CD4-positive, alpha-beta T cell treated with Interleukin-15 for 1 hour (primary cell): ENCODE measurements around the gene JMJD4.

ENCODE experiments used
- DNase-seq: peaks from one replicate; pipeline ENCODE4 v3.0.0-alpha.2; 2020

The JMJD4 gene, protein sequence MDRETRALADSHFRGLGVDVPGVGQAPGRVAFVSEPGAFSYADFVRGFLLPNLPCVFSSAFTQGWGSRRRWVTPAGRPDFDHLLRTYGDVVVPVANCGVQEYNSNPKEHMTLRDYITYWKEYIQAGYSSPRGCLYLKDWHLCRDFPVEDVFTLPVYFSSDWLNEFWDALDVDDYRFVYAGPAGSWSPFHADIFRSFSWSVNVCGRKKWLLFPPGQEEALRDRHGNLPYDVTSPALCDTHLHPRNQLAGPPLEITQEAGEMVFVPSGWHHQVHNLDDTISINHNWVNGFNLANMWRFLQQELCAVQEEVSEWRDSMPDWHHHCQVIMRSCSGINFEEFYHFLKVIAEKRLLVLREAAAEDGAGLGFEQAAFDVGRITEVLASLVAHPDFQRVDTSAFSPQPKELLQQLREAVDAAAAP

DNA sequence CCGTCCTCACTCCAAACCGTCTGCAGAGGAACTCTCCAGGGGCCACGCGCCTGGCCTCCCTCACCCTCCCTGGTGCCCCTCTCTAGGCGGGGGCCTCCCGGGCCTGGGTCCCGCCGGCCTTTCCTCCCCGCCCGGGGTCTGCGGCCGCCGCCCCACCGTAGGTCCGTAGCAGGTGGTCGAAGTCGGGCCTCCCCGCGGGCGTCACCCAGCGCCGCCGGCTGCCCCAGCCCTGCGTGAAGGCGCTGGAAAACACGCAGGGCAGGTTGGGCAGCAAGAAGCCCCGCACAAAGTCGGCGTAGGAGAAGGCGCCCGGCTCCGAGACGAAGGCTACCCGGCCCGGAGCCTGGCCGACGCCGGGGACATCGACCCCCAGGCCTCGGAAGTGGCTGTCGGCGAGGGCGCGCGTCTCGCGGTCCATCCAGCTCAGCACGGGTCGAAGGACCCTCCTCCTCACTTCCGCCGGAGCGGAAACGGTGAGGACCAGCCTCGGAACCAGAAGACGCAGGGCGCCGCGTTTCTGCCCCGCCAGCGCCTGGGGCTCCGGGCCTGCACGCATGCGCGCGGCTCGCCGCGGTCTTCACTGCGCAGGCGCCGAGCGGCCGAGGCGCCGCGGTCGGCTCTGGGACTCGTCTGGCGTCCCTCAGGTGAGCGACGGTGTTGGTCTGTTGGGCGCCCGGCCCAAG is at the start of gene JMJD4, which contains the start of gene SNAP47:
Gene JMJD4, minus strand, starts transcription at position 447 of the 683 bp plus-strand sequence. Its CDS starts 29 bp downstream, at position 418.
Gene SNAP47, plus strand, starts transcription at position 580 of the 683 bp plus-strand sequence. CDS start 12,302 bp downstream, outside the sequence.
- DNase-seq: peak; percentile 92

DNA sequence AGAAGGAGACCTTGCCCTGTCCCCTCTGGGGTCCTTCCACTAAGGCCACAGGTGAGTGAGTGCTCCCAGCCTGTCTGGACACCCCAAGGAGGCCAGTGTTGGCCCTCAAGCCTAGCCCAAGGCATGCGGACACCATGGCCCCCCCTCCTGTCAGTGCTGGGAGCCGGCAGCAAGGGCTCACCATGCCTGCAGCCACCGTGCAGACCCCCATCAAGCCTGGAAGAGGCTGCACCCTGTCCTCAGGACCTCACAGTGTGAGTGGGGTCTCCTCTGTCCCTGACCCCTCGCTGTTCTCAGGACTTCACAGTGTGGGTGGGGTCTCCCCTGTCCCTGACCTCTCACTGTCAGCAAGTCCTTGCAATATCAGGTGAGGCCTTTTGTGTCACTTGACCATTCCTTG is 47.1 kb upstream of the JMJD4 start:
- DNase-seq: peak; percentile 9

DNA sequence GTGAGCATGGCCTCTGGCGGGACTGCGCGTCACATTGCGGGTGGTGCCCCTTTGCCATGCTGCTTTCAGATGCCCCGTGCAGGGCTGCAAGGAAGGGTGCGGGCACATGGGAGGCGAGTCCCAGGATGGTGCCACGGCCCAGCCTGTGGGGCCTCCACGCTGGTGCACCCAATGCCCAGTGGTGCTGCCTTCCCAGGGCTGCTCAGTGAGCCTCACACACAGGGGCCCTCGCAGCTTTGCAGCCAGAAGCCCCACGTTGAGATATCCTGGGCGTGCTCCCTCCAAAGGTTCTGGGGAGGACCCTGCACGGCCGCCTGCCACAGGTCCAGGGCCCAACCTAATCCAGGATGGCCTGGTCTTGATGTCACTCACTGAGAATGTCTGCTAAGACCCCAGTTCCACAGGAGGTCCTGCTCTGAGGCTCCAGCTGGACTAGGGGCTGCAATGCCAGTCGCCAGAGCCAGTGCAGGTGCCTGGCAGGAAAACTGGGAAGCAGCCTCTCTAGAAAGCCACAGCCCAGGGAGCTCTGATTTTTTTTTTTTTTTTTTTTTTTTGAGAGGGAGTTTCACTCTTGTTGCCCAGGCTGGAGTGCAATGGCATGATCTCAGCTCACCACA is 46.3 kb upstream of the JMJD4 start:
- DNase-seq: peak; percentile 10

DNA sequence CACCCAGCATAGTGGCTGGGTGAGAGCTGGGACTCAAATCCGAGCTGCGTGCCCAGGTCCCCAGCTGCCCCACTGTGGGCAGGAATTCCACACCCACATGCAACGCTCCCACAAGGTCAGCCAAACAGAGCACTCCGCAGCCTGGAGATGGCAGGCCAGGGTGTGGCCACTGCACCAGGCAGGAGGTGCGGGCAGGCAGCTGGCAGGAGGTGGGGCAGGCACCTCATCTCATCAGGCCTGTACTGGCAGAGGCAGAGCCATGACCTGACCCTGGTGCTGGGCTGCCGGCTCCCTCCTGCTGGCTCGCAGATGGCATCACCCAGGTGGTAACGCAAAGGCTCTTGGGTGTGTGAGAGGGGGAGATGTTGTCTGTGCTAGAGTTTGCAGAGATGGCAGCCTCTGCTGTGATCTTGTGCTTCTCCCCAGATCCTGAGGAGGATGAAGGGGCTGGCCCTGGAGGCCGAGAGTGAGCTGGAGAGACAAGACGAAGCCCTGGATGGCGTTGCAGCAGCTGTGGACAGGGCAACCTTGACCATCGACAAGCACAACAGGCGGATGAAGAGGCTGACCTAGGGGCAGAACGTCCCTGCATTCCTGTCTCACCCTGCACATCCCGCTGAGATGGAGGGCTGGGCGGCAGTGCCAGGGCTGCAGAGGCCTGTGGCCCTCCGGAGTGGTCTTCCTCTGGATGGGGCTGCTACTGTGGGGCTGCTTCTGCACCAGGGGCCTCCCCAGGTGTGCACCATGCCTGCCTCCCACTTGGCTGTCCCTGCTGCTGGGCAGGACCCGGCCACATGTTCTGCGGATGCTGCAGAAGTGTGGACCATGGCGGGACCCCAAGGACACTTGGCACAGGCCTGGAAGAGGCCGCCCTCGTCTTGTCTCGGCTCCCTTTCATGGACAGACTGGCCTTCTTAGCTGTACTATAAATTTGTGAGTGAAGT is 45.3 kb upstream of the JMJD4 start:
- peak; percentile 13 for DNase-seq

DNA sequence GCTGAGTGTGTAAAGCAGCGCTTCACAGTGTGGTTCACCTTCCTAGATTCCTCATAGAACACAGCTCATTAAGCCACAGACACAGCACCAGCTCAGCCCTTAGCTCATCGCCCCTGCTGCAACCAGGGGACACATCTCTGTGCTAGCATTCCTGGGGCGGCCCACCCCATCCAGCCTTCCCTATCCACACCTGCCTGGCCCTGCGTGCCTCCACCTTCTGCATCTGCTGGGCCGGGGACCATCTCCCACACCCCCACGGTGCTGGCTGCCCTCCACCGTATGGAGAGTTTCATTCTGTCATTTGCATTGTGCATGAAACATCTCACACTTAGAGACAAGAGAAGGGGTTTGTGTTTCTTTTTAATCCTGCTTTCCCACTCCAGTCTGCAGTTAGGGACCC is 44.6 kb upstream of the JMJD4 start:
- DNase-seq: peak; percentile 2

DNA sequence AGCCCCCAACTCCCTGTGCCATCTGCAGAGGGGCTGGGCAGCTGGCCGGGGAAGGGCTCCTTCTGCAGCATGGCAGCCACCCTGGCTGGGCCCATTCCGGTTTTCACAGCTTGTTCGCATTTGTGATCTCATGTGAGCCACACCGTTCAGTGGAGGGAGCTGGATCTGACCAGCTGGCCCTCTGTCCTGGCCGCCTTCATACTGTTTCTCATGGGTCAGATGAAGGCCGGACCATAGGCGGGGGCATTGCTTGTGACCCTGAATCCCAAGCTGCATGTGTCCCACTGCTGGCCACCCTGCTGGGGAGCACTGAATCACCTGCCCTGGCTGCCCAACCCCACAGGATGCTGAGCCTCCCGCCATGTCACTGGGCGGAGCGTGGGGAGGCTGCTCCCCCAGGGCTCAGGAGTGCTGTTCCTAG is 43.9 kb upstream of the JMJD4 start:
- DNase-seq: peak; percentile 16

DNA sequence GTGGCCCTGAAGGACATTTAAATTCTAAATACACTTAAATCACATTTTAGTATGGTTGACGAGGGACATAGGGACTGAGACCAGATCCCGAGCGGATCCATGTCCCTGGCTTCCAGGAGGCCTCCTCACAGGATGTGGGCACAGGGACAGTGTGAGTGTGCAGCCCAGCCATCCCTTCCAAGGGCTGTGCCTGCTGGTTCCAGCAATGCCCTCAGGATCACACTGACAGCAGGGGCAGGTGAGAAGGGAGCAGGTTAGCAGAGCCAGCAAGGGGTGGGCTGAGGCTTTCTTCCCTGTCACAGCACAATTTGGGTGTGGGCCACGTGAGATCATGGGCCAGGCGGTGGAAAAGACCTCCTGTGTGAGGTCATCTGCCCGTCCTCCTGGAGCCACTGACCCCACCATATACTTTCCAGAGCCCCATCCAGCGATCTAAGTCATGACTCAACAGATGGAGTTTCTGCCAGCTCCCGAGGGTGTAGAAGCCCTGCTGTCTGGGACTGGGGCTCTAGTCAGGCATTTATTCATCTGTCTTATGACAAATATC is 43.4 kb upstream of the JMJD4 start:
- DNase-seq: peak; percentile 2

DNA sequence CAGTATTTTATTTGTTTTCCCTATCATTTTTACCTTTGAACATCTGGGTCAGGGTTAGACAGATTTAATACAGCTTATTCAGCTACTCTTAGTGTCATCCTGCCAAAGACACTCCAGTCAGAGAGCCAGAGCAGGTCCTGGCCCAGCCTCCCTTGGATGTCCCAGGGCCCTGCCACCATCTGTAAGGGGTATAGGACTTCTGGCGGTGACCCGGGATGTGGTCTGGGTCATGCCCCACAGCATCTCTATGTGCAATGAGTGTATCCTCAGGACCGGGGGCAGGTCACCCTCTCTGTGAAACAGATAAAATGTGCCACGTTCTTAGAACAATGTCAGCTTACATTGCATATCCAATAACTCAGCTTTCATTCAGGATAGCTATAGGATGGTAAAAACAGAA is 42.5 kb upstream of the JMJD4 start:
- DNase-seq: no peak

DNA sequence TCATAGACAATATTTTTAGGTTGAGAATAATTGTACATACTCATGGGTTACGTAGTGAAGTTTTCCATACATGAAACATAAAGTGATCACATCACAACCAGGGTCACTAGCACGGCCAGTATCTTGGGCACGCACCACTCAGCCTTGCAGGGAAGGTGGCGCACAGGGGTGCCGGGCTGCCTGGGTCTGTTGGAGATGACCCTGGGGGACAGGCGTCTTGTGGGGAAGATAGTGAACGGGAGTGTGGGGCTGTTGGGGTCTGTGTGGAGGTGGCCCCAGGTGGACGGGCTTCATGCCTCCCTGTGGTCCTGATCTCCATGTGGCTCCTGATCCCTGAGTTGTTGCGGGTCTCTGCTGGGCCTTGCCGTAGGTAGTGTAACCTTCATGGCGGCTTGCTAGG is 42.1 kb upstream of the JMJD4 start:
- DNase-seq: no peak

DNA sequence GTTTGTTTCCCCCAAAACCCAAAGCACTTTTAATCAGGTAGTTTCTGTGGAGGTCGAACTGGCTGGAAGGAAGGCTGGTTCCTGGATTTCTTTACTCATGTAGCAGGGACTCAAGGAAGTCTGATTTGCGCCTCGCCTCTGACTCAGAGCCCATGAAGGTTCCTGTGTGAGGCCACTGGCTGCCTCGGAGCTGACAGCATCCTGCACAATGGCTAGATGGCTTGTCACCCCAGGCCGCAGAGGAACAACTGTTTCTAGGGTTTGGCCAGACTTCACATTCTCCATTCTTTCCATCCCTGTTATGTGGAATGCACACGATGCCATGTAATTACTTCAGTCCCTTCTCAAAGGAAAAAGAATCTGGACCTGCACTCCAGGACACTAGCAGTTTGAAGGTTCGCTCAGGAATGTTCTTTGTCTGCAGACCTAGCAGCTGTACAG is 41.2 kb upstream of the JMJD4 start:
- DNase-seq: no peak

DNA sequence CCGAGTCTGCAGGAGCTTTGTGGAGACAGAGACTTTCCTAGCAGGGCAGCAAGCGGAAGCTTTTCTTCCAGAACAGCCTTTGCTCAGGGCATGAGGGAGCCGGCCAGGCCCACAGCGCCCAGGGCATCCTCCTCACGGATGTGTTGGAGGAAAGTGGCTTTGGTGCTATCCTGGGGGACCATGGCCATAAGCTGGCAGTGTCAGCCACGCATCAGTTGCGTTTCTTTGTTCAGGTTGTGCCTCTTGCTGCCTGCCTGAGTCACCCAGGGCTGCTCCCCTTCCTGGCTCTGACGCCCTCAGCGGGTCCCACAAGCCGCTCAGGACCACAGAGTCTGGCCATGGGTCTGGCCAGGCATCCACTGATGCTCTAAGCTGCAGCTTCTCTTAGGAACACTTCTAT is 40.7 kb upstream of the JMJD4 start:
- no peak for DNase-seq

DNA sequence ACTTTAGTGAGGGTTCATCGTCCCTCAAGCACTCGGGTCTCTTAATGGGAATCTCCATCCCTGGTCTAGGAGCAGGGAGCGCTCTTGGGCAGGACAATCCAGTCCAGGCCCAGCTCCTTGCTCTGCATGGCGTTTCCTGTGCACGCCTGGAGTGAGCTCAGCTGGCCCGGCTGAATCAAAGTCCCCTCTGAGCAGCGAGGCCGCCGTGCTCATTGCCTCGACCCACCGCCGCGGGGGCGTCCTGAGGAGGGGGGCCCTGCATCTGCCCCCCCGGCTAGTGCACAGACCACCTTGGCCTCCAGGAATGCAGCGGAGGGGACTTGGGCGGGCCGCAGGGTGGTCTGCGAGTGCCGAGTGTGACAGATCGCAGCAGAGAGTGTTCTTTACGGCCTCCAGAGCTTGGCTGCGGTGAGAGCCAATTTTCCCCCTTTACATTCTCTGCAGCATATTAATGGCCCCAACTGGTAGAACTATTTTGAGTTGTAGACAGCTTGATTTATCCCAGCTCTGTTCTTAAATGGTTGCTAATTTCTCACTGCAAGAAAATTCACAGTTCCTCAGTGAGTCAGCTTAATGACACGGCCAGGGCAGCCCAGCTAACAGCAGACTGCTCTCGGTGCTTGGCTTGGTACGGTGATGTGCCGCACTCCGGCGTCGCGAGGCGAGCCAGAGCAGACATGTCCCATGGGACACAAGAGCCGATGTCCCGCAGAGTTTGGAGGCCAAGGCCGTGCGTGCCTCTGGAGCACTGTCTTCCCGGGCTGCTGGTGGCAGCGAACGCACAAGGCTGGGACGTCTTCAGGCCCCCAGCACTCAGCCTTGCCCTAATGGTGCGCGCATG is 39.9 kb upstream of the JMJD4 start:
- no peak for DNase-seq

DNA sequence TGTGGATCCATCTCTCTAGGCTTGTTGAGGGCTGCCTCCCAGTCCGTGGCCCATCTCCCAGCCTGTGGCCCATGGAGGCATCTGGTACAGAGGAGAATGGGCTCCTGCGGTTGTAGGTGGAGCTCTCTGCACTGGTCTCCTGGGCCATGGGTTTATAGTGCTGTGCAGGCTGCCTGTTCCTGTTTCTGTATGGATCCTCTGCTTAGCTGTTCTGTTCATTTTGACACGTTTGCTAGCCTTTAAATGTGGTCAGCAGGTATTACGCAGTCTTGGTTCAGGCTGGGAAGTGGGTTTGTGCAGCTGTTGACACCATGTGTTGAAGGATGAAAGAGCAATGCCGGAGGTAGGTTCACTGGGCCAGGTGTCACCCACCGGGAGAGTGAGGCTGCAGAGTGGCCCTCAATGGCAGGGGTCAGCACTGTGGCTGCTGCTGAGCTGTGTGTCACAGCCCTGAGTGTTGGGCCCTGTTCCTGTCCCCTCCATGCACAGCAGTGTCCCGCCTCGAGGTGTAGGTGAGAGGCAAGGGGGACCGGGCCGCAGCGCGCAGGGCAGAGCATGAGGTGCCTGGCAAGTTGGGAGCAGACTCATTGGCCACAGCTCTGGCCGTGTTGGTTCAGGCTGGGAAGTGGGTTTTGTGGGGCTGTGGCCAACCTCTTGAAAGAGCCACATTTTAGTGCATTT is 39.1 kb upstream of the JMJD4 start:
- DNase-seq: peak; percentile 38

DNA sequence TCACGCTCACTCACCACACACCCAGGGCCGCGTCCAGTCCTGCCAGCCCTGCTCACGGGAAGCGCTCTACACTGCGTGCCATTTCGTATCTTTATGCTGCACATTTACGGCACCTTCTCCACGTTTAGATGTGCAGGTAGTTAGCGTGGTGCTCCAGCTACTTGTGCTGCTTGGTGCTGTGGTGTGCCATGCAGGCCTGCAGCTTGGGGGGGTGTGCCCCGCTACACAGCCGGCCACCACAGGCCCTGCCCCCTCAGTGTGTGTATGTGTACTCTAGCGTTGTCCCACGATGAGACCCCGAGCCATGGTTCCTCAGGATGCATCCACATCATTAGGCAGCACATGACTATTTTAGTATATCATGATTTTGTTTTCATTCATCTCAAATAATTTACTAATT is 38.5 kb upstream of the JMJD4 start:
- no peak for DNase-seq

DNA sequence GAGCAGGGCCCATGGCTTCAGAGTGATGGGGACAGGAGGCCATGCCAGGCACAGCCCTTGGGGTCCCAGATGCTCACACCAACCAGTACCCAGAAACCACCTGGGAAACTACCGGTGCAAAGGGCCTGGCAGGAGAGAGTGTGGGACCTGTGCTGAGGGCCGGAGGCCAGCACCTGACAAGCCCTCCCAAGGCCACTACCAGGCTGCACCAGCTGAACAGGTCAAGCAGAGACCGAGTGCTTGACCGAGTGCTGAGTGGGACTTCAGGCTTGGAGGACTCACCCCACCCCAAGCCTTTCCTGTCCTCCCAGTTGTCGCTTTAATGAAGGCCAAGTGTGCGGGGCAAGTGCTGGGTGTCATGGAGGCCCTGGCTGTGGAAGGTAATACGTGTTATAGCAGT is 36.7 kb upstream of the JMJD4 start:
- no peak for DNase-seq

DNA sequence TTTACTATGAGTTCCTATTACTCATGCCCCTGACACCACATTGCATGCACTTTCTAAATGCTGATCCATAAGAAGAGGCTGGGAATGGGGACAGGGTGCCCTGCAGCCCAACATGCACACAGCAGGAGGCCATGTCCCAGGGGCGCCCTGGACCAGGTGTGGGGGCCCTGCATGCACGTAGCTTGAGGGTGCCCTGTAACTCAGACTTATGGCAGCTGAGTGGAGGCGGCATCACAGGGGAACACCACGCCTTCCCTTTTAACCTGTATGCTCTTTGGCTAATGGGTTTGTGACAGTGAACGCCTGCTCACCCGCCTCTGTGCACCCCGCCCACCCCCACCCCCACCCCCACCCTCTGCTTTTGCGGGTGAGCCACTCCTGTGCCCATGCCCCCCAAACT is 36.2 kb upstream of the JMJD4 start:
- no peak for DNase-seq

DNA sequence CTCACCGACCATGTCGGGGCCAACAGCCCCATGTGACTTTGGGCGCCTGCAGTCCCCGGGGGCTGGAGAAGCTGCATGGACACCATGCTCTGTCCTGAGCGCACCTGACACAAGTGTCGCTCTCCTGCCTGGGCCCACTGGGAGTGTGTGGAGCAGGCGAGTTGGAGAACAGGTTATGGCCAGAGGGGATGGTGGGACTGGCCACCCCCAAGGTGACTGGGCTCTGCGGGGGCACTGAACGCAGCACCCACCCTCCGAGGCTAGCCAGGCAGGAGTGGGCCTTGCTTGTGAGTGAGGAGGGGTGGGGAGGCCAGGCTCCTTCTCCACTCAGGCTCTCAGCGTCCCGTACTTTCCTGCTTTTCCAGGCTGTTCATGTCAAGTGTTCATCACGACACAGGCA is 35.7 kb upstream of the JMJD4 start:
- DNase-seq: no peak

DNA sequence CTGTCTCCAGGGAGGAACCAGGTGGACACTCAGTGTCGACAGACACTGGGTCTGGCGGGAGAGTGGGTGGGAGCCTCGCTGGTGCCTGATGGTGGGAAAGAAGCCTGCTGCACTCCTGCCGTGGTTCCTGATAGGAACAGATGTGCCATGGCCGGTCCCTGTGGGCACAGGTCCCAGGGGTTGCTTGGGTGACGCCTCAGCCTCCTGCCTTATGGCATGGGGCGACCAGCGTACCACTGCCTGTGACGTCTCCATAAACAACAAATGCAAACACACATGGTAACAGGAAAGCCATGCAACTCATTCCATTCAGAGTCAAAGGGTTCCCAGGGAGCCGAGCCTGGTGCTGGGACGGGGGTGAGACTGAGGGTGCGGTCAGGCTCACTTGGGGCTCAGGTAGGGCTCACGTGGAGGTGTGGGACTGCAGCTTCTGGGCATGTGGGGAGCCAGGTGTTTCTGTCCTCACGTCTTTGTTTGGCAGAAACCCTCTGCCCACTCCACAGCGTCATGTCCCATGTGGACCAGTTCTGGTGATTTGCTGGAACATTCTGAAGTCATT is 34.9 kb upstream of the JMJD4 start:
- DNase-seq: no peak

DNA sequence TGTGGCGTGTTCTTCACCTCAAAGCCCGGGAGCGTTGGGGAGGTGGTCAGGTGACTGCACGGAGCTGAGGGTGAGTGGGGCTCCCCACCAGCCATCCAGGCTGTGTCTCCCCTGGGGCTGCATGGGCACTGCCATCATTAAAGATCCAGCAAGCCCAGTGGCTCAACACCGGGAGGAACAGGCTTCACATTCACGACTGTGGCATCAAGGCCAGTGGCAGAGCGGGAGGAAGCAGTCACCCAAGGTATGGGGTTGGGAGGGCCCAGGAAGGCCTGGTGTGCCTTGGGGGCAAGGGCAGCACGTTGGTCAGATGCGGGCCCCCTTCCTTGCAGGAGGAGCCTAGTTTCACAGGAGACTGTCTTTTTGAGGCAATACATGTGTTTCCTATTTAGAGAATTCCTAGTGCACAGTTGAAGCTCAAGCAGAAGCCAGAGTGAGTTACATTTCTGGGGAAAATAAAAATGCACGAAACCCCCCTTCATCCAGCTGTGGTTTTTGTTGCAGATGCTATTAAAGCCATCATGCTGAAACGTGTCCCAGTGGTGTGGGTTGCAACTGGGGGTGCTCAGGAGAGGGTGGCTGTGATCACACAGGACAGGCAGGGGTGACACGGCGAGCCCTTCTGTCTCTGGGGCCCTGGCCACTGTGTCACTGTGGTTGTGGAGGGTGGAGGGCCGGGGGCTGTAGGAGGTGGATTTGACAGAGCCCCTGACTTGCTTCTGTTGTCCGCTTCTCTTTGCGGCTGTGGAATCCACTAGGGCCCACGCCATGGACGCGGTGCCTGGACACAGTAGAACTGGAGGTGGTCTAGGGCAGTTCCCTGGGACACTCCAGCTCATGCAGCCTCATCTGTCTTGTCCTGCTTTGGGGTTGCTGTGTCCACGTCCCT is 34.2 kb upstream of the JMJD4 start:
- DNase-seq: no peak
